T-helper 17 cell (primary cell): Measurements from ENCODE around the gene ANO8. TPM values are rescaled to one million over a fixed set of nuclear protein-coding genes. Genes with fewer than 3 reads are reported as not detected.

ENCODE experiments used
- total RNA-seq, 4 donors: library from RNA in 2 of 4; stranded (reverse) in 2 of 4; gene quantifications; one replicate each; pipeline ENCODE4 v1.2.3 and lab custom pipeline; 2022 to 2026

ANO8 gene
- total RNA-seq, 2 donors from 2014 or later: 15.9 to 17.7 TPM

Other genes starting within 250 kb of the ANO8 start
- gene USE1, start 119.5 kb downstream of the ANO8 start, total RNA-seq: 10 to 100 TPM; 21.7 to 23.1 TPM
- gene OCEL1, start 108.6 kb downstream of the ANO8 start, total RNA-seq: 10 to 100 TPM; 13.9 to 14.9 TPM
- 1 to 10 TPM; 1.8 to 2.1 TPM for gene NR2F6, start 88.9 kb downstream of the ANO8 start, total RNA-seq
- under 1 TPM in 1 of 2 donors, not detected in 1; 0.26 TPM for gene USHBP1, start 70.1 kb downstream of the ANO8 start, total RNA-seq
- gene BABAM1, start 67.4 kb downstream of the ANO8 start, total RNA-seq: 10 to 100 TPM; 70.7 to 72.2 TPM
- gene ANKLE1, start 53.0 kb downstream of the ANO8 start, total RNA-seq: 1 to 10 TPM; 1.4 to 2.0 TPM
- gene ABHD8, start 31.4 kb downstream of the ANO8 start, total RNA-seq: 1 to 10 TPM; 5.0 to 7.1 TPM
- gene MRPL34, start 29.0 kb downstream of the ANO8 start, total RNA-seq: 10 to 100 TPM; 47.0 to 47.1 TPM
- gene DDA1, start 25.3 kb downstream of the ANO8 start, total RNA-seq: 10 to 100 TPM; 40.3 to 50.3 TPM
- 10 to 100 TPM; 27.5 to 33.3 TPM for gene GTPBP3, start 2.7 kb upstream of the ANO8 start, total RNA-seq
- not detected for gene PLVAP, start 42.5 kb upstream of the ANO8 start, total RNA-seq
- under 1 TPM in 1 of 2 donors, not detected in 1; 0.44 TPM for gene CCDC194, start 59.3 kb upstream of the ANO8 start, total RNA-seq
- 10 to 100 TPM; 36.7 to 38.1 TPM for gene BST2, start 70.8 kb upstream of the ANO8 start, total RNA-seq
- 10 to 100 TPM; 17.9 to 20.3 TPM for gene MVB12A, start 85.2 kb upstream of the ANO8 start, total RNA-seq
- not detected for gene TMEM221, start 113.8 kb upstream of the ANO8 start, total RNA-seq
- not detected for gene NXNL1, start 126.1 kb upstream of the ANO8 start, total RNA-seq
- gene SLC27A1, start 135.7 kb upstream of the ANO8 start, total RNA-seq: 1 to 10 TPM; 5.8 to 7.1 TPM
- gene PGLS, start 176.8 kb upstream of the ANO8 start, total RNA-seq: 10 to 100 TPM; 48.6 to 53.7 TPM
- gene COLGALT1, start 220.8 kb upstream of the ANO8 start, total RNA-seq: 10 to 100 TPM; 42.1 to 42.4 TPM